Astrocyte (in vitro differentiated cells and primary cell): ENCODE data around the gene SERPINA1.

ENCODE experiments used
- EZH2 ChIP-seq: IDR thresholded peaks from 2 replicates; pipeline ENCODE4 v1.6.1; 2012; ENCODE audit warnings: mild to moderate bottlenecking, low read length, inconsistent platforms; ENCODE audit not compliant: insufficient read depth
- TF ChIP-seq, protein P1 (sequence below): IDR thresholded peaks from 2 replicates; pipeline ENCODE4 v1.5.1; 2011; ENCODE audit warnings: low read depth, mild to moderate bottlenecking, inconsistent platforms, low read length, moderate library complexity; ENCODE audit not compliant: insufficient read depth

DNA sequence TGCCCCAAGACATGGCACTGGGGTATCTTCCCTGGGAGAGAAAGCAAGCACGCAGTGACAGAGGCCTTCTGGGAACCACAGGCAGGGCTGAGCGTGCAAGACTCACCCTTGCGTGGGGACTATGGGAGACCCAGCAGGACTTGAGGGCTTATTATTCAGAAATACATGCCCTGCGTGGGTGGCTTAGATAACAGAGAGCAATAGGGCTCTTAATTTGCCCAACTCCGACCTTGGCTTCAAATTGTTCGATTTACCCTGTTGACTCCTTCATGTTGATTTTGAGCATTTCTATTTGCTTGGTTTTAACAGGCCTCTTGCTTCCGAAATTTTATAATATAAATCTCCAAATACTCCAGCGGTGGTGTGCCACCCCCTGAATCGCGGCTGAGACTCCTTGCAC, 5.1 kb upstream of the SERPINA1 start:
- TF ChIP-seq, protein P1, sequence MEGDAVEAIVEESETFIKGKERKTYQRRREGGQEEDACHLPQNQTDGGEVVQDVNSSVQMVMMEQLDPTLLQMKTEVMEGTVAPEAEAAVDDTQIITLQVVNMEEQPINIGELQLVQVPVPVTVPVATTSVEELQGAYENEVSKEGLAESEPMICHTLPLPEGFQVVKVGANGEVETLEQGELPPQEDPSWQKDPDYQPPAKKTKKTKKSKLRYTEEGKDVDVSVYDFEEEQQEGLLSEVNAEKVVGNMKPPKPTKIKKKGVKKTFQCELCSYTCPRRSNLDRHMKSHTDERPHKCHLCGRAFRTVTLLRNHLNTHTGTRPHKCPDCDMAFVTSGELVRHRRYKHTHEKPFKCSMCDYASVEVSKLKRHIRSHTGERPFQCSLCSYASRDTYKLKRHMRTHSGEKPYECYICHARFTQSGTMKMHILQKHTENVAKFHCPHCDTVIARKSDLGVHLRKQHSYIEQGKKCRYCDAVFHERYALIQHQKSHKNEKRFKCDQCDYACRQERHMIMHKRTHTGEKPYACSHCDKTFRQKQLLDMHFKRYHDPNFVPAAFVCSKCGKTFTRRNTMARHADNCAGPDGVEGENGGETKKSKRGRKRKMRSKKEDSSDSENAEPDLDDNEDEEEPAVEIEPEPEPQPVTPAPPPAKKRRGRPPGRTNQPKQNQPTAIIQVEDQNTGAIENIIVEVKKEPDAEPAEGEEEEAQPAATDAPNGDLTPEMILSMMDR, result no peak
- TF ChIP-seq EZH2, result no peak
